ELF-1 (cell line): ENCODE measurements around the gene VSIG2.

Experiments
- DNase-seq: peaks from one replicate; pipeline ENCODE4 v3.0.0-alpha.2; 2016; ENCODE audit warnings: low read depth, low spot score

Gene VSIG2

DNA sequence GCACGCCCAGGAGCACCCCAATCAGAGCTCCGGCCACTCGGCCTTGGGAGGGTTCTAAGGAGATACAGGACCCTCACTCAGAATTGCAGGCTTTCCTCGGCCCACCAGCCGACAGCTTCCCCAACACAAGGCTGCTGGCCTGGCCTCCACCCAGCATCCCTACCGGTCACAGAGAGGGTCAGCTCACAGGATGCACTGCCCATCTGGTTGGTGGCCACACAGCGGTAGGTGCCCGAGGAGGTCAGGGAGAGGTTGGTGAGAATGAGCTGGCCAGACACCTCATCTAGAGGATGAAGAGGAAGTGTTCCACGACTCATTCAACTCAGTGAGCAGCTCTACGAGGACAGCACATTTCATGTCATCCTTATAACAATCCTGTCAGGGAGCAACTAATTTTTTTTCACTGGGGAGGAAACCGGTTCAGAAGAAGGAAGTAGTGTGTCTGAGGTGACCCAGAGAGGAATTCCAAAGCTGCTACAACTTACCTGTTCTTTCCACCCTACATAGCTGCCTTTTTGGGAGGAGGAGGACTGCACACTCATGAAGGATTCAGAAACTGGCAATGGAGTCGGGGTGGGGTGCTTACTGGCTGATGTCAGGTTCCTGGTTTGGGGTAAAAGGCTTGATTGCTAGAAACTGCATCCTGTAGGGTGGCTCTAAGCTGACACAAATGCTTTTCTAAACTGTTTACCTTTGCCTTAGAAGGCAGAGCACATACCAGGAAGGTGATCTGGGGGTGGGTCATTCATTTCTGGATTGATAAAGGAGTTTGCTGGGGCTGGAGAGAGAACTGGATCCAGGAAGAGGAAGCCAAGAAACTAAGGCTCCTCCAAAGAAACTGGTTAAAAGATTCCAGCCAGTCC lies 3.3 kb downstream of the VSIG2 start:
- no peak for DNase-seq

DNA sequence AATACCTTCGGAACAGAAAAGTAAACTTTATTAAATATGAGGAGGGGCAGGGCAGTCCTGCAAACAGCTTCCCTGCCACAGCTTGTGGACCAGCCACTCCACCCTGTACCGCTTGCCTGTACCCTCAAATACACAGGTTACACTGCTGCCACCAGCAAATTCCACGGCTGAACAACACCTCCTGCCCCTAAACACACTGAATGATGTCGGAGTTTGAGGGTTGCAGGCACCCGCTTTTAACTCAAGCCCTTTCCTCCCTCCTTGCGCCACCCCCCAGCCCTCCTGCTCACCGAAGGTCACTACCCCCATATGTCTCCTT lies 4.0 kb downstream of the VSIG2 start:
- no peak for DNase-seq

DNA sequence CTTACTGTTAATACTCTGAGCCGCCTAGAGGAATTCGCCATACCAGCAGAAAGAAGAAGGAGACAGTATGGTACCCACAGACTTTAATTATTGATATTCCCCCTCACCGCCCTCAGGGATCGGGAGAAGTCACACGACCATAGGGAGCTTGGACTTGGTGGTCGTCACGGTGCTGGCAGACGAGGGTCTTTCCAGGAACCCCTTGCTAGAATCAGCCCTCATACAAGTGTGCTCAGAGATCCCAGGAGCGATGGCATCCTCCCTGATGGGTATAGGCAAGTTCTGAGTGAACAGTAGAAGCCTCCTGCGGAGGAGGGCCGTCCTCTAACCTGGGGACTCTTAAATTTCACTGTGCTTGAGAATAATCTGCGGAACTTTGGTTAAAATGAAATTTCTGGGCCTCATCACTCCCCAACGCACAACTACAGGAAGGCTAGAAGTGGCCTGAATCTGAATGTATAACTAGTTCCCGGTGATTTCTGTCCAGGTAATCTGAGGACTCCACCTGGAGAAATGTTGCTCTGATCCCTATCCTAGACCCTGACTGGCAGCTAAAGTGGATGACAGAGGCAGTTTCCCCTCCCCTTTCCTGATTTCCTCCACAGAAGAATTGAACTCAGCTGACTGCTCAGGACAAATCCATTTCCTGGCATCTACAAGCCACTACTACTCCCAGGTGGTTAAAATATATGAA lies 4.5 kb downstream of the VSIG2 start:
- no peak for DNase-seq

DNA sequence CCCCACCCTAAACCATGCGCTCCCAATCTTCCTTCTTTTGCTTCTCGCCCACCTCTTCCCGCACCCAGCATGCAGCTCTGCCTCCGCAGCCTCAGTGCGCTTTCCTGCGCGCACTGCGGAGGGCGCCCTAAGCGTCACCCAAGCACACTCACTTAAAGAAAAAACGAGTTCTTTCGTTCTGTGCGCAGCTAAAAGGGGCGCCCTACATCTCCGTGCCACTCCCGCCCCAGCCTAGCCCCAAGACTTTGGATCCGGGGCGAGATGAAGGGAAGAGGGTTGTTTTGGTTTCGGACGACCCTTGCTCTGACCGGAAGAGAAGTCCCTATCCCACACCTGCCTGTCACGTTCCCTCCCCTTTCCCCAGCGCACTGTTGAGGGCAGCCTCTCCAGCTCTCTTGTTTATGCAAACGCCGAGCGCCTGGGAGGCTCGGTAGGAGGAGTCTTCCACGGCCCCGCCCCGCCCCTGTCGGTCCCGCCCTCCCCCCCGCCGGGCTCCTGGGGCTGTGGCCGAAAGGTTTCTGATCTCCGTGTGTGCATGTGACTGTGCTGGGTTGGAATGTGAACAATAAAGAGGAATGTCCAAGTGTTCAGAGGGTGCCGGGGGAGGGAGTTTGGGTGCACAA lies 5.3 kb downstream of the VSIG2 start:
- peak; percentile 91 for DNase-seq

DNA sequence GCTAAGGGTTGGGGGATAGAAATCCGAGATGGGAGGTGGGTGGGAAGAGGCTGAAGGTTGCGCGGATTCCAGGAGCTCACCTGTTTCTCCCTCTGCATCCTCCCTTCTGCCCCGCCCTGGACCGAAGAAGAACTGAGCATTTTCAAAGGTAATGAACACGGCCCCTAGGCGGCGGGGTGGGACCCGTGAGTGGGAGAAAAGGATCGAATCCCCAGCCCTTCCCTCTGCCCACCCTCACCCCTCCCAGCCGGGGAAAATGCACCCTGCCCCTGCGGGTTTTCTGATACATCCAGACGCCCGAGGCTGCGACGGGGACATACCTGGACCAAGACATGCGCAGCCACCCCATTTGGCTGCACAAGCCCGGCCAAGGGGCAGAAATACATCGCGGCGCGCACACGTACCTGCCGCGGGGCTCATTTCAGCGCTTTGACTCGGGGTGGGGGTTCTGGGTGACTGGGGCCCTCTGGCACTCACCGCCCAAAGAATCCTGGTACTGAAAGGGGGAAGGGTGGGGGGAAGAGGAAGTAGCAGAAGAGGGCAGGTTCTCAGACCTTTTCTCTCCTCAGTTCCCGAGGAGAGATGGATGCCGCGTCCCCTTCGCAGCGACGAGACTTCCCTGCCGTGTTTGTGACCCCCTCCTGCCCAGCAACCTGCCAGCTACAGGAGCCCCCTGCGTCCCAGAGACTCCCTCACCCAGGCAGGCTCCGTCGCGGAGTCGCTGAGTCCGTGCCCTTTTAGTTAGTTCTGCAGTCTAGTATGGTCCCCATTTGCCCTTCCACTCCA lies 6.0 kb downstream of the VSIG2 start:
- DNase-seq = no peak

DNA sequence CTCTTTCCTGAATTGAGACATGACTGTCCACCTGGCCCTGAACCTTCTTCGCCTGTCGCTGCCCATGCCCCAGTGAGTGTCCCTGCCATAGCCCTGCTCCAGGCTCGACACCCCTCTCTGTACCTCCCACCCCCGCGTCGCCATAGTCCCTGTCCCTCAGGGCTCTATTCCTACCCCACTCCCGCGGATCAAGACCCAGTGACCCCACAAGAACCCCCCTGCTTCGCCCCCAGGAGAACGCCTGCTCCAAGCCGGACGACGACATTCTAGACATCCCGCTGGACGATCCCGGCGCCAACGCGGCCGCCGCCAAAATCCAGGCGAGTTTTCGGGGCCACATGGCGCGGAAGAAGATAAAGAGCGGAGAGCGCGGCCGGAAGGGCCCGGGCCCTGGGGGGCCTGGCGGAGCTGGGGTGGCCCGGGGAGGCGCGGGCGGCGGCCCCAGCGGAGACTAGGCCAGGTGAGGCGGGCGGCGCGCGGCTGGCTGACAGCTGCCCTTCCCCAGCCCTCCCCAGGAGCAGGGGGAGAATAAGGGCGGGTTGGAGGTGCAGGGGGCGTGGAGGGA lies 6.7 kb downstream of the VSIG2 start:
- no peak for DNase-seq

DNA sequence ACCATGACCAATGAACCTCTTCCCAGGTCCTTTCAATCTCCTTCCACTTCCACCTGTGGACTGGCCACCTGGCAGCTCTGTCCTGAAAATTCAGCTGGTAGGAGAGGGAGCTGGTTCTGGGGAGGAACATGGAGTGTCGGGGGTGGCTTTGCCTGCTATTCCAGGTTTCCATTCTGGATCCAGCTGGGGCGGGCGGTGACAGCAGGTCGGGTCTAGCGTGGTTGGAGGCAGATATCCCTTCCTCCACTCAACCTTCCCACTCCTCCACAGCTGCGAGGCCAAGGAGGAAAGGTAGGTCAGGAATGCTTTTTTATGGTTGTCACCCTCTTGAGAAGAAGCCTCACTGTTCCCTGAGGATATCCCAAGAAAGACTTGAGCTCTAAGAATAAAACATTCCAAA lies 9.0 kb downstream of the VSIG2 start:
- no peak for DNase-seq

DNA sequence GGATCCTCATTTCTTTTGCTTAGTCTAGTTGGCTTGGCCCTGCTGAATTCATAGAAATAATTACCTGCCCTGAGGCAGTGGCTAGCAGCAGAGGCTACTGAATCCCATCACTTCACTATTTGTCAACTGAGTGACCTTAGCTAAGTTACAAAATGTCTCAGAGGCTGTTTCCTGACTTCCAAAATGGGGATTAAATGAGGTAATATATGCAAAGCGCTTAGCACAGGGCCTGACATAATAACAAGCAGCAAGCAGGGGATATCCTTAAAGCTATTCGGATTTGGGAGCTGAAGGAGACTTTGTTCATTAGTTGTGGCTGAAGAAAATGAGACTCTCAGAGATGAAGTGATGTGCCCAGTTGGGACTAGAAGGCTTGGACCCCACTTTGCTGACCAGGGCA lies 9.5 kb downstream of the VSIG2 start:
- no peak for DNase-seq

DNA sequence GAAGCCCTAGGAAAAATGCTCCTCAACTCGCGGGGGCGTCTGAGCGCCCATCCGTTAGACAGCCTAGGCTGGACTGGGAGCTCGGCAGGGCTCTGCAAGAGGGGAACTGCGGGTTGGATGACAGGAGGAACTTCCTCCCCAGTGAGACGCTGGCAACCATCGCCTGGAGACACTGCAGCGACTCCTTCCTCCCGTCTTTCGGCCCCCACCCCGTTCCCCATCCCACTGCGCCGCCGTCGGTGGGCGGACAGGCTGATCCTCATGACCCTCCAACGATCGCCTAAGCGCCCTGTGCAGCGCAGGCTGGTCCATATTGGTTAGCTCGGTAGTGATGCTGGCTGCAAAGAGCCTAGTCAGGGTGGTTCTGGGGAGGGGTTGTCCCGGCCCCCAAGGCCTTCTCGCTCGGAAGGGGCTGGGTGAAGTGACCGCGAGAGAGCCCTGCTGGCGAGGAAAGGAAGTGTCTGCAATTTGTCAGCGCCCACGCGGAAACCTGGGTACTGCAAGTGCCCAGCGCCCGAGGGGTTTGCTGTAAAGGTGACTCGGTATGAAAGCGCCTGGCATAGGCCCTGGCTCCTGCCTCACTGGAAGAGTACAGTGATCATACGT lies 11.7 kb downstream of the VSIG2 start:
- peak; percentile 57 for DNase-seq

DNA sequence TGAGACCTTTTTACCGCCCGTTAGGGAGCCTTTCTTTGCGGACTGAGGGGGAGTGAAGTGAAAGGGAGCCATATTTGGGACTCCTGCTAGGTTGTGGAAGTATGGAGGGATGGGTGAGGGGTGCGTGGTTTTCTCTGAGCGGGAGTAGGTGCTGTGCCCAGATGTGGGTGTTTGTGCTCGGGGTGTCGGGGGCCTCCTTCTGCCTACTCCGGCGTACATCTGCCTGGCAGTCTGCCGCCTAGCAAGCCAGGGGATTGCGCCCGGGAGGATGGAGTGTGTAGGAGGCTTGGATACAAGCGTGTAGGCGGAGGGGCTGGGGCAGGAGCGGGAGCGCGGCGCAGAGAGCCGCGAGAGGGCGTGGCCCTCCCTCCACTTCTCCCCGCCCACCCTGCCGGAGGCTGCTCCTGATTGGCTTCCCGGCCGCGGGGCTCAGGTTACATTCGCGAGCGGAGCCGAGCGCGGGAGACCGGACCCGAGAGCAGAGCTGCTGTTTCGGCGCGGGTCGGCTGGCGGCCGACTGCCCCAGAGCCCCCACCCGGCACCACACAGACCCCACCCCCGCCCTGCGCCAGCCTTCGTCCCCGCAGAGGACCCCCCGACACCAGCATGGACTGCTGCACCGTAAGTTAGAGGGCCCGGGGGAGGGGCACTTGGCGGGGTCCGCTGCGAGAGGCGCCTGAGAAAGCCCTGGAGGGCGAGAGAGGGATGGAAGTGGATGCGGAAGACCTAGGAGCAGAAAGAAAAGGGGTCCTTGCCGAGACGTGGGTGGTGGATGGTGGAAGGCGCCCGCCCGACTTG lies 12.4 kb downstream of the VSIG2 start, which contains the start of gene NRGN:
Gene NRGN (plus strand): TSS at position 464 of the 798 bp plus-strand sequence. CDS start 143 bp downstream, at position 607.
- DNase-seq = peak; percentile 96

DNA sequence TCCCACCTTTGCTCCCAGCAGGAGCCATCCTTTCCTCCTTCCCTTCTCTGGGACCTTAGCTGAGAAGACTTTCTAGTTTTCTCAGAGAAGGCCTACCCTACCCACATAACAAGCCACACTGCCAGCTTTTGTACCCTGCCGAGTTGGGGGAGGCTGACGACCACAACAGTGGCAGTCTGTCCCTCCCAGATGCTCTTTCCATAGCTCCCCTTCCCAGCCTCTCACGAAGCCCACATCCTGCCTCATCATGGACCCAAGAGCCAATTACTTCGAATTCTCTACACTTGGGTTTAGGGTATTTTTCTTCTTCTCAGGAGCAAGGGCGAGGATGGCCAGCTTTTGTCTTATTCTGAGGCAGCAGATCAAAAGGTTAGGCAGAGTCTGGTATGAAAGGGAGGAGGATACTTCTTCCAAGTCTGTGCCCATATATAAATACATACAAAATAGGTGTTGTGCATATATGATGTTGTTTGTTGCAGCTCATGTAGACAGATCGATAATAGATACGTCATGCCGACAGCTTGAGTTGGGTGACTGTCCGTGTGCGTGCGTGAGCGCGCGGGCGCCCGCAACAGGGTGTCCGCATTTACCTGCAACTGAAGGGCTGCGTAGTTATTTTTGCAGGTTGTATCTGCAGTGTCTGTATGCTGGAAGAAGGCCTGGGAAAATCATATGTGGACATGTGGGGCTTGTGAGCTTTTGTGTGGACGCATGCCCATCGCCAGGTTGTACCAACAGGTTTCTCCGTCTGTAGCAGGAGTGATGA lies 13.2 kb downstream of the VSIG2 start:
- DNase-seq = no peak

DNA sequence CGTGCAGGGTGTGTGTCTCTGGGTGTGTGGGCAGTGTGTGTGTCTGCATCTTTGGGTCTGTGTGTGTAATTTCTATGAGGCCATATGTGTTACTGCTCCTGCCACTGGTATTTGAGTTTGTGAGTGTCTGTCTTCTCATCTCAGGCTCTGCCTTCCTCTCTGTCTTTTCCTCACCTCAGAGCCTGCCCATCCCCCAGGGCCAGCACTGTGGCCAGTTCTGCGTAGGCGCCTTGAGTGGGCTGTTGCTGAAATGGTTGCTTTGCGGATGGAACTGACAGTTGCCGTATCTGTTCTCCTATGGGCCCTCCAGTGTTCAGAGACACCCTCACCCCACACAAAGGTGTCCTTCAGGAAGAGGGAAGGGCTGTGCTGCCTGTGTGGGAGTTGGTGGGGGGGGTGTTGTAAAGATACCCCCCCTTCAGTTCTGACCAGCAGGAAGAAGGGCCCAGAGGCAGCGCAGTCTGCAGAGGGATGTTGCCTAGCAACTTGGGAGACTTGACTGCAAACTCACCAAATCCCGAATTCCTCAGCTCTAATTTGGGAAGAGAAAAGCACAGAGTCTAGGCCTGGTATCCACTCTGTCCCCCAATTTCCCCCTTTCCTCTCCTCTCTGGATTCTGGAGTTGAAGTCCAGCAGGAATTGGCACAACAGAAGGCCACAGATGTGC lies 14.3 kb downstream of the VSIG2 start:
- DNase-seq = no peak

DNA sequence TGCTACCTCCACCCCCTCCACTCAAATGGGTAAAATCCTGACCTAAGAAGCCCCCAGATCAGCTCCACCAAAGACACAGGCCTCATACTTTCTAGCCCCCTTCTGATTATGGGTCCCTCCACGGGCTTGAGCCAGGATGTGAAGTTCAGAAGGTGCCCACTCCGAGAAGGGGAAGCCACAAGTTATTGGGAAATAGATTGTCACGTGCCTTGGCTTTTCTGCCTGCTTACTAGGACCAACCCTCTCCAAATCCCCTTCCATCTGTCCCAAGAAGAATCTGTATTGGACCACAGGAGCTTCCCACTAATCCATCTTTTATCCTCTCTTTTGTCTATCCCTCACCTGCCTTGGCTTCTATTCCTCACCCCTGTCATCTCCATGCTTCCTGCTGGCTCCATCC lies 15.3 kb downstream of the VSIG2 start:
- no peak for DNase-seq

DNA sequence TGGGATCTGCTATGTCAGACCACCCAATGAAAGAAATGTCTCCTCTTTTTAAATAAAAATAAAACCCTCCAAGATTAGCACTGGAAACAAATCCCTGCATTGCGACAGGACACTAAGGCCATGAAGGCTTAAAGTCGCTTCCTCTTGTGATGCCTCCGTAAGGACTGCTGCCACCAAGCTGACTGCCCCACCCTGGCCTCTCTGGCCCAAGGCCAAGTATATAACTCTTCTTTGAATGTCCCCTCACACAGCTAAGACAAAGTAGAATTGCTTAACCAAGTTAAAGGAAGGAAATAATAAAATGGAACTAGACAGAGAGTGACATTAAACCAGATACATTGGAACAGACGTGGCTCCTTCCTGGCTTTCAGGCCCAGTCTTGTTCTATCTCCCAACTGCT lies 19.8 kb downstream of the VSIG2 start:
- DNase-seq = no peak

DNA sequence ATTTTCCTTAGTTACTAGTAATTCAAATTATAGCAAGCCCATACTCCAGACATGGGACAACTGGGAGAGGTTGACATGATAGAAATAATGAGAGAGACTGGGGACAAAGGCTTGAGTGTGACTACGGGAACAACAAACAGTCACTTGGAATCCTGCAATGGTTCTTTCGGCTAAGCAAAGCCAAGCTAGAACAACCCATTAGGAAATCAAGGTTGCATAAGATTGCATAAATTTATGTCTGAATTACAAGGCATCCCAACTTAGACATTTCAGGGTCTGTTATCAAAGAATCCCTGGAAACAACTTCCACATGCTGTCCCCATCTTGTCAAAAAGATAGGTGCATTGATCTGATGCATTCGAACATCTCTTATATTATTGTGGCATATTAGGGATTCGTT lies 22.5 kb downstream of the VSIG2 start:
- no peak for DNase-seq

DNA sequence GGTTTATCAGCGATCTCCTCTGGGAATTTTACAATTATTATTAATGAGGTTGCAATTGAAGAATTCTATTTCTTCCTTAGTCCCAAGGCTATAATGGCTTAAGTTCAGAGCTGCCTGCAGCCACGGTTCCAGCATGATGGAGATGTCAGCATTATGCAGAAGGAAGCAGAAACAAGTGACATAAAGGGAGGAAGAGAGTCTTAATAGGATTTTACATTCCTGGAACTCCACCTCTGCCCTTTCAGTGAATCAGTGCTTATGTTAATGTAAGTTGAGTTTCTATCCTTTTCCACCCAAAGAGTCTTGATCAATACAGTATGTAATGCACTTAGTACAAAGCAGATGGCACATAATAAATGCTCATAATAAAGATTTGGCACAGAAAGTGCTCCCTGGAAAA lies 23.9 kb downstream of the VSIG2 start:
- DNase-seq = no peak

DNA sequence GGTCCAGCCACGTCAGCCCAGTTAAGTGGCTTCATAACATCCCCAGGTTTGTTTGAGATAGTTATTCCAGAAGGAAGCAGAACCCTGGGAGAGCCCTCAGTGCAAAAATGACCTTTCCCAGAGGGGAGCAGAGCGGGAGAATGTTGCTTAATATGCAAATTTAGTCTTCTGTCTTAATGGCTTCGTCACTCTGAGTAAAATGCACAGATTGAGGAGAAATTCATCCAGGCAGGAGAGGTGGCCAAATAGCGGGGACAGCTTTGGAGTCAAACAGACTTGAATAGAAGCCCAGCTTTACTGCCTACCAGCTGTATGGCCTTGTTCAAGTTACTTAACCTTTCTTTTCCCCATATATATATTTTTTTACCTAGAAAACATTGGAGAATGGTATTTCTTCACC lies 24.6 kb downstream of the VSIG2 start:
- DNase-seq = no peak

DNA sequence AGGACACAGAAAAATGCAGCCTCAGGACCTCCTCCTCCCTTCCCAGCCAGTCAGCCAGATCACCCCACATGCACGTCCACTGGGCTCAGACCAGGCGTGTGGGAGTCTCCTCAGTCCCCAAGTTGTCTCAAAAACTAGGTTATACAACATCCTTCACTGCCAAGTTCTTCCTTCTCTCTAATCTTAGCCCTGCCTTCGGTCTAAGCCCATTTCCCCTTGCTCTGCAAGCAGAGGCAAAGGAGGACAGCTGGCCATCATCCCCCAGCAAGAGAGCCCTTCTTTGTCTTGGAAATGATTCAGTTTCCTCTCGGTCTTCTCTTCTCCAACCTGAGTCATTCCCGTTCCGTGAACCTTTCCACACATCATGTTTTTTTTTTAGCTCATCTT lies 26.3 kb downstream of the VSIG2 start:
- DNase-seq = no peak
